Uterus (tissue), 4 donors: ENCODE measurements around the gene KLF17. TPM values are rescaled to one million over a fixed set of nuclear protein-coding genes. Genes with fewer than 3 reads are reported as not detected.

Source experiments
- DNase-seq, 2 donors: peaks; one replicate each; pipeline ENCODE4 v3.0.0-alpha.2; 2019 to 2020
- H3K27ac ChIP-seq, 2 donors: fragments of 200-600 bp; sonication (generic); 1 replicate in 1 of 2; 2 replicates in 1 of 2; pipeline ENCODE4 v1.5.1; 2016 to 2018
- H3K27me3 ChIP-seq, 2 donors: fragments of 200-600 bp; sonication (generic); one replicate each; pipeline ENCODE4 v1.5.1; 2018 to 2019; ENCODE audit warnings: control low read depth in 1 of 2
- H3K36me3 ChIP-seq, 2 donors: fragments of 200-600 bp; sonication (generic); one replicate each; pipeline ENCODE4 v1.5.1; 2019; ENCODE audit warnings: control low read depth in 1 of 2
- H3K4me1 ChIP-seq, 2 donors: fragments of 200-600 bp; sonication (generic); one replicate each; pipeline ENCODE4 v1.5.1; 2018 to 2019; ENCODE audit warnings: control low read depth in 1 of 2
- H3K4me3 ChIP-seq, 2 donors: fragments of 200-600 bp; sonication (generic); 1 replicate in 1 of 2; 2 replicates in 1 of 2; pipeline ENCODE4 v1.5.1; 2018 to 2019; ENCODE audit warnings: mild to moderate bottlenecking in 1 of 2
- H3K9me3 ChIP-seq, 2 donors: fragments of 200-600 bp; sonication (generic); one replicate each; pipeline ENCODE4 v1.5.1; 2019; ENCODE audit warnings: control low read depth in 1 of 2
- CTCF ChIP-seq, 4 experiments: fragments of 200-600 bp in 2 of 4; fragments of 450-650 bp in 2 of 4; sonication (generic) in 2 of 4; IDR thresholded peaks; one replicate each; pipeline ENCODE4 v1.5.1; 2016 to 2019; ENCODE audit warnings: antibody characterized with exemption in 4 of 4, mild to moderate bottlenecking in 2 of 4, moderate library complexity in 1 of 4
- POLR2A ChIP-seq, 2 donors: fragments of 450-650 bp; IDR thresholded peaks; one replicate each; pipeline ENCODE4 v1.6.1; 2016; ENCODE audit warnings: antibody characterized with exemption in 2 of 2, mild to moderate bottlenecking in 1 of 2, moderate library complexity in 1 of 2
- intact Hi-C: fragments of 100-400 bp; cut with DNase I; formaldehyde crosslinking; loops from one replicate; pipeline ENCODE4 v1.15.1; 2023; ENCODE audit warnings: low total_unique reads
- total RNA-seq, 4 donors: library from RNA; depleted of rRNA in 3 of 4; stranded (reverse); fragments of >200 nt in 3 of 4; gene quantifications; one replicate each; pipeline versions ENCODE4 v1.1.0 to v1.2.4, GENCODE V29; 2014 to 2023
- donor health status: DM: yes; HTN: yes; CAD: no.

KLF17 gene
- 1 to 10 TPM in 1 of 4 donors, under 1 TPM in 2, not detected in 1; 0.26 to 1.9 (median 0.58) TPM for total RNA-seq

DNA sequence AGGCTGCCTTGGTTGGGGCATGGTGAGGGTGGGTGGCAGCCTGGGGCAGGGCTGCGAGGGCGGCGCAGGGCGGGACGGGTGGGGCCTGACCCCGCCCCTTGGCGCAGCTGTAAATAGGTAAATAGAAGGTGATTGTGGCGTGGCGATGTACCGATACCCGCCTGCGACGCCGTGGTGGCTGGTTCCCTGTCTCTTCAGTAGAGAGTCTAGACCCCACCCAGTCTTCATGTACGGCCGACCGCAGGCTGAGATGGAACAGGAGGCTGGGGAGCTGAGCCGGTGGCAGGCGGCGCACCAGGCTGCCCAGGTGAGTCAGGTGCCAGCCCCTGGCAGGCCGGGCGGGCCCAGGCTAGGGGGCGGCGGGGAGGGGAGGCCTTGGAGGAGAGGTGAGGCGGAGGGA, at the start of gene KLF17:
Gene KLF17, plus strand, starts transcription at position 140 of the 400 bp plus-strand sequence. Its CDS starts 87 bp downstream, at position 227.
- TF ChIP-seq POLR2A (IDR thresholded peaks at IDR 0.05) (no peak), CTCF (IDR thresholded peaks at IDR 0.05) (no peak)

DNA sequence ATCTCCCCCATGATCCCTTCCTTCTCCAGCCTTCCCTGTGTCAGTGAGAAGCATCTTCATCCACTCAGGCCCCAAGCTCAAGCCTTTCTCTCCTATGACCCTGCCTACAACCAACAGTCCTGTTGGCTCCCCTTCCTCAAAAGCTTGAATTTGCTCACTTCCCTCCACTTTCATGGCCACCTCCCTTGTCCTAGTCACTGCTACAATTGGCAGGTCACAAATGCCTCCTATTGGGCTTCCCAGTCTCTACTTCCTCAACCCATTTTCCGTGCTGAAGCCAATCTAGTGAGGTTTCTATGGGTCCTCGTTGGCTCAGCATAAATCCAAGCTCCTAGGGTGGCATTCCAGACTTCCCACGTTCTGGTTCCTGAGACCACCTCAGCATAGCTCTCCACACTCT, 47.2 kb upstream of the KLF17 start:
- no peak for DNase-seq
- no peaks in the 10 kb centered on the region for H3K36me3 ChIP-seq
- no peak for TF ChIP-seq CTCF (IDR thresholded peaks at IDR 0.05)
- TF ChIP-seq POLR2A (IDR thresholded peaks at IDR 0.05) = no peak
- H3K27me3 ChIP-seq = no peaks in the 10 kb centered on the region
- H3K4me1 ChIP-seq = no peaks in the 10 kb centered on the region
- intact Hi-C loops = no loop called here
- H3K27ac ChIP-seq = no peak overlapping the region
- H3K4me3 ChIP-seq = no peak overlapping the region
- H3K9me3 ChIP-seq = no peaks in the 10 kb centered on the region

More for the DNA sequence above, at the start of gene KLF17:
- H3K27ac ChIP-seq = no peak within 1 kb of the TSS
- DNase-seq = no peak
- intact Hi-C loops = no loop called here
- no peak within 1 kb of the TSS for H3K4me3 ChIP-seq
- no peaks in the 10 kb centered on the region for H3K4me1 ChIP-seq
- no peaks in the 10 kb centered on the region for H3K9me3 ChIP-seq
- H3K36me3 ChIP-seq = no peaks in the 10 kb centered on the region
- H3K27me3 ChIP-seq = no peaks in the 10 kb centered on the region

- no peak overlapping the region for H3K27ac ChIP-seq
- H3K36me3 ChIP-seq = no peaks in the 10 kb centered on the region
- DNase-seq = no peak
- no peaks in the 10 kb centered on the region for H3K9me3 ChIP-seq
- no peaks in the 10 kb centered on the region for H3K4me1 ChIP-seq
- H3K4me3 ChIP-seq = no peak overlapping the region
- intact Hi-C loops = no loop called here
- no peaks in the 10 kb centered on the region for H3K27me3 ChIP-seq
- TF ChIP-seq CTCF (IDR thresholded peaks at IDR 0.05) = no peak
- no peak for TF ChIP-seq POLR2A (IDR thresholded peaks at IDR 0.05)
Observed at GRCh38 chr1:44072204-44072603, 46.4 kb upstream of the KLF17 start.

- no peak for DNase-seq
- no peaks in the 10 kb centered on the region for H3K4me1 ChIP-seq
- no peaks in the 10 kb centered on the region for H3K9me3 ChIP-seq
- intact Hi-C loops = no loop called here
- no peak for TF ChIP-seq POLR2A (IDR thresholded peaks at IDR 0.05)
- no peak for TF ChIP-seq CTCF (IDR thresholded peaks at IDR 0.05)
- no peaks in the 10 kb centered on the region for H3K36me3 ChIP-seq
- no peaks in the 10 kb centered on the region for H3K27me3 ChIP-seq
- H3K27ac ChIP-seq = no peak overlapping the region
- H3K4me3 ChIP-seq = no peak overlapping the region
Observed at GRCh38 chr1:44072821-44073220, 45.8 kb upstream of the KLF17 start.

DNA sequence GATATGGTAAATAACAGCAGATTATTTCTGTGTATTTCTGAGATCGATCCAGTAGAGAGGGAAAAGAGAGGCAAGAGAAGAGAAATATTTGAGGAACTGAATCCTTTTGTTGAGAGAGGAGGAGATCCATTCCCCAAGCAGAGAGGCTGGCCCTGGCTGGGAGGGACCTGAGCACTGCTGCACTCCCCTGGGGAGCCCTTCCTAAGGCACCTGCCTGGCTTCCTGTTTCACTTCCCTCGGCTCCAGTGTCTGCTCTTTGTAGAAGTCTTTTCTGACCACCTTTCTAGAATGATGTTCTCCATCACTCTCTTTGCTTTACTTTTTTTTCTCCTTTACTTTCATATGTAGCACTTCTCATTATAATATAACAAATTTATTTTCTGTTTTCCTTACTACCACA, 45.1 kb upstream of the KLF17 start:
- no peak for DNase-seq
- Histone ChIP-seq H3K4me3 (no peak overlapping the region), H3K9me3 (no peaks in the 10 kb centered on the region), H3K4me1 (no peaks in the 10 kb centered on the region), H3K27ac (no peak overlapping the region), H3K27me3 (no peaks in the 10 kb centered on the region), H3K36me3 (no peaks in the 10 kb centered on the region)
- no peak for TF ChIP-seq POLR2A (IDR thresholded peaks at IDR 0.05)
- TF ChIP-seq CTCF (IDR thresholded peaks at IDR 0.05) = no peak
- intact Hi-C loops = no loop called here
